MM.1S (cell line): ENCODE results near the gene SMCHD1.

Source experiments
- EZH2 ChIP-seq: fragments of 300-600 bp; sonication (generic); optimal IDR thresholded peaks from 2 replicates; pipeline ENCODE3; 2017; ENCODE audit warnings: low read depth, mild to moderate bottlenecking, antibody characterized with exemption, low read length, mixed read lengths
- TF ChIP-seq, protein P1 (sequence below): fragments of 300-600 bp; sonication (generic); IDR thresholded peaks from 2 replicates; pipeline ENCODE4 v1.5.1; 2016; ENCODE audit warnings: antibody characterized with exemption, low read length, mixed read lengths

DNA sequence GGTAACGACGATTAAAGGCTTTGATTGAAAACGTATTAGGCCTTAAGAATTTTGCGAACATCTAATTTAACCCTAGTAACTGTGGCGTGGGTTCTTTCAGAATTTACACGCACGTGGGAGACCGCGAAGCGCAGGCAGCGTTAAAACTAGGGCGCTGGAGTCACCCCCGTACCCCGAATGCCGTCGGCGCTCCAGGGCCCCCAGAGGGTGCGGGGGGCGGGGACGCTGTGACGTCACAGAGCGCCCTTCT, 673 bp upstream of the SMCHD1 start:
- TF ChIP-seq, protein P1, sequence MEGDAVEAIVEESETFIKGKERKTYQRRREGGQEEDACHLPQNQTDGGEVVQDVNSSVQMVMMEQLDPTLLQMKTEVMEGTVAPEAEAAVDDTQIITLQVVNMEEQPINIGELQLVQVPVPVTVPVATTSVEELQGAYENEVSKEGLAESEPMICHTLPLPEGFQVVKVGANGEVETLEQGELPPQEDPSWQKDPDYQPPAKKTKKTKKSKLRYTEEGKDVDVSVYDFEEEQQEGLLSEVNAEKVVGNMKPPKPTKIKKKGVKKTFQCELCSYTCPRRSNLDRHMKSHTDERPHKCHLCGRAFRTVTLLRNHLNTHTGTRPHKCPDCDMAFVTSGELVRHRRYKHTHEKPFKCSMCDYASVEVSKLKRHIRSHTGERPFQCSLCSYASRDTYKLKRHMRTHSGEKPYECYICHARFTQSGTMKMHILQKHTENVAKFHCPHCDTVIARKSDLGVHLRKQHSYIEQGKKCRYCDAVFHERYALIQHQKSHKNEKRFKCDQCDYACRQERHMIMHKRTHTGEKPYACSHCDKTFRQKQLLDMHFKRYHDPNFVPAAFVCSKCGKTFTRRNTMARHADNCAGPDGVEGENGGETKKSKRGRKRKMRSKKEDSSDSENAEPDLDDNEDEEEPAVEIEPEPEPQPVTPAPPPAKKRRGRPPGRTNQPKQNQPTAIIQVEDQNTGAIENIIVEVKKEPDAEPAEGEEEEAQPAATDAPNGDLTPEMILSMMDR, result no peak
- TF ChIP-seq EZH2, result no peak
